Neural progenitor cell (in vitro differentiated cells): ENCODE data around the gene ZNF141. TPM values are rescaled to one million over a fixed set of nuclear protein-coding genes. Genes with fewer than 3 reads are reported as not detected.

Experiments used
- DNase-seq: peaks from one replicate; pipeline ENCODE4 v3.0.0-alpha.2; 2016; ENCODE audit warnings: low spot score
- H2AFZ ChIP-seq: fragments of 200-600 bp; sonication (generic); replicated peaks from 2 replicates; pipeline ENCODE4 v1.6.1; 2016; ENCODE audit warnings: antibody characterized with exemption
- H3F3A ChIP-seq: fragments of 200-600 bp; sonication (generic); 2 replicates; pipeline ENCODE4 v1.6.1; 2016; ENCODE audit warnings: antibody characterized with exemption, low read depth
- H3K27ac ChIP-seq: fragments of 200-600 bp; sonication (generic); 2 replicates; pipeline ENCODE4 v1.5.1; 2016; ENCODE audit warnings: mild to moderate bottlenecking
- H3K27me3 ChIP-seq: fragments of 200-600 bp; sonication (generic); 2 replicates; pipeline ENCODE4 v1.6.1; 2016; ENCODE audit warnings: mild to moderate bottlenecking, moderate library complexity
- H3K36me3 ChIP-seq: fragments of 200-600 bp; sonication (generic); 2 replicates; pipeline ENCODE4 v1.5.1; 2016
- H3K4me1 ChIP-seq: fragments of 200-600 bp; sonication (generic); 2 replicates; pipeline ENCODE4 v1.6.1; 2016; ENCODE audit warnings: mixed run types
- H3K4me2 ChIP-seq: fragments of 200-600 bp; sonication (generic); 2 replicates; pipeline ENCODE4 v1.6.1; 2016
- H3K4me3 ChIP-seq: fragments of 200-600 bp; sonication (generic); 2 replicates; pipeline ENCODE4 v1.5.1; 2016
- H3K79me2 ChIP-seq: fragments of 200-600 bp; sonication (generic); 2 replicates; pipeline ENCODE4 v1.6.1; 2016; ENCODE audit warnings: low read depth
- H3K9ac ChIP-seq: fragments of 200-600 bp; sonication (generic); 2 replicates; pipeline ENCODE4 v1.6.1; 2016
- H3K9me3 ChIP-seq: fragments of 200-600 bp; sonication (generic); 2 replicates; pipeline ENCODE4 v1.5.1; 2016; ENCODE audit warnings: low read depth
- H4K20me1 ChIP-seq: fragments of 200-600 bp; sonication (generic); 2 replicates; pipeline ENCODE4 v1.6.1; 2016; ENCODE audit warnings: low read depth
- H3K27ac Mint-ChIP-seq: 3 replicates; pipeline ENCODE4 v1.8.0; 2021; ENCODE audit warnings: mixed read lengths
- H3K27me3 Mint-ChIP-seq: 2 replicates; pipeline ENCODE4 v1.8.0; 2022; ENCODE audit warnings: low read depth, mild to moderate bottlenecking, inconsistent platforms, moderate library complexity, mixed read lengths; ENCODE audit not compliant: insufficient read depth
- H3K36me3 Mint-ChIP-seq: 3 replicates; pipeline ENCODE4 v1.8.0; 2021; ENCODE audit warnings: mixed read lengths
- H3K4me1 Mint-ChIP-seq: 3 replicates; pipeline ENCODE4 v1.8.0; 2021; ENCODE audit warnings: mixed read lengths
- H3K4me3 Mint-ChIP-seq: 3 replicates; pipeline ENCODE4 v1.8.0; 2021; ENCODE audit warnings: mild to moderate bottlenecking, moderate library complexity, mixed read lengths
- H3K9me3 Mint-ChIP-seq: 3 replicates; pipeline ENCODE4 v1.8.0; 2020; ENCODE audit warnings: mixed read lengths
- EZH2 ChIP-seq: fragments of 200-600 bp; sonication (generic); IDR thresholded peaks from 2 replicates; pipeline ENCODE4 v1.6.1; 2017; ENCODE audit warnings: antibody characterized with exemption, mild to moderate bottlenecking, moderate library complexity
- EZH2phosphoT487 ChIP-seq: fragments of 200-600 bp; sonication (generic); IDR thresholded peaks from 2 replicates; pipeline ENCODE4 v1.6.1; 2017; ENCODE audit warnings: antibody characterized with exemption
- total RNA-seq: library from RNA; depleted of rRNA; stranded (reverse); fragments of >200 nt; gene quantifications from 2 replicates; pipeline ENCODE4 v1.2.3, GENCODE V29; 2015; ENCODE audit warnings: low replicate concordance
- TF ChIP-seq, protein P1 (sequence below): fragments of 200-600 bp; sonication (generic); IDR thresholded peaks from 2 replicates; pipeline ENCODE4 v1.5.1; 2017; ENCODE audit warnings: antibody characterized with exemption, mild to moderate bottlenecking

ZNF141 gene
- total RNA-seq, 1 donor from 2014 or later, result 60.5 TPM

DNA sequence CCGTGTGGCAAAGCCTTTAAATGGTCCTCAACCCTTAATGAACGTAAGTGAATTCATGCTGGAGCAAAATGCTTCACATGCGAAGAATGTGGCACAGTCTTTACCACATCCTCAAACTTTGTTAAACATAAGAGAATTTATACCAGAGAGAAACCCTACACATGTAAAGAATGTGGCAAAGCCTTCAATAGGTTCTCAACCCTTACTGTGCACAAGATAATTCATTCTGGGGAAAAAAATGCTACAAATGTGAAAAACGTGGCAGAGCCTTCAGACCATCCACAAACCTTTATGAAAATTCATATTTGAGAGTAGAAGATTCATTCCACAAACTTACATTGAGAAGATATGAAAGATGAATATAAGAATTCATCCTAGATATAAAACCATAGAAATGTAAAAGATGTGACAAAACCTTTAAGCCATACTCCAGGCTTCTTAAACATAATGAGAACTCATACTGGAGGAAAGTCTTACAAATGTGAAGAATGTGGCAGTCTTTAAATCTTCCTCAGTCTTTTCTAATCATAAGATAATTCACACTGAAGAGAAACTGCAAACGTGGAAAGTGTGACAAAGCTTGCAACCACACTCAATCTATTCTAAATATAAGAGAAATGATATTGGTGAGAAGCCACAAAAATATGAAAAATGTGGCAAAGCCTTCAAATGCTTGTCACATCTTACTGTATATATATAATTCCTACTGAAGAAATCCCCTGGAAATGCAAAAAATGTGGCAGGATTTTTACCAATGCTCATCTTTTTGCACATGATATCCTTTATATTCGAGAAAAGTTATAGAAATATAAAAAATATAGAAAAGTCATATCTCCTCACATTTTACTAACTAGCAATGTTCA is 36.9 kb downstream of the ZNF141 start:
- no peak for DNase-seq
- H3K4me1 ChIP-seq, result no peaks in the 10 kb centered on the region
- H3K27ac ChIP-seq, result no peak overlapping the region
- TF ChIP-seq, protein P1, sequence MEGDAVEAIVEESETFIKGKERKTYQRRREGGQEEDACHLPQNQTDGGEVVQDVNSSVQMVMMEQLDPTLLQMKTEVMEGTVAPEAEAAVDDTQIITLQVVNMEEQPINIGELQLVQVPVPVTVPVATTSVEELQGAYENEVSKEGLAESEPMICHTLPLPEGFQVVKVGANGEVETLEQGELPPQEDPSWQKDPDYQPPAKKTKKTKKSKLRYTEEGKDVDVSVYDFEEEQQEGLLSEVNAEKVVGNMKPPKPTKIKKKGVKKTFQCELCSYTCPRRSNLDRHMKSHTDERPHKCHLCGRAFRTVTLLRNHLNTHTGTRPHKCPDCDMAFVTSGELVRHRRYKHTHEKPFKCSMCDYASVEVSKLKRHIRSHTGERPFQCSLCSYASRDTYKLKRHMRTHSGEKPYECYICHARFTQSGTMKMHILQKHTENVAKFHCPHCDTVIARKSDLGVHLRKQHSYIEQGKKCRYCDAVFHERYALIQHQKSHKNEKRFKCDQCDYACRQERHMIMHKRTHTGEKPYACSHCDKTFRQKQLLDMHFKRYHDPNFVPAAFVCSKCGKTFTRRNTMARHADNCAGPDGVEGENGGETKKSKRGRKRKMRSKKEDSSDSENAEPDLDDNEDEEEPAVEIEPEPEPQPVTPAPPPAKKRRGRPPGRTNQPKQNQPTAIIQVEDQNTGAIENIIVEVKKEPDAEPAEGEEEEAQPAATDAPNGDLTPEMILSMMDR, result no peak
- no peak for TF ChIP-seq EZH2phosphoT487
- TF ChIP-seq EZH2, result no peak
- H3K9ac ChIP-seq, result no peak overlapping the region
- Mint-ChIP-seq H3K9me3 (peaks cover 82% of the 10 kb centered on the region), H3K27ac (no peak overlapping the region), H3K27me3 (peaks cover 3% of the 10 kb centered on the region), H3K4me3 (no peak overlapping the region), H3K36me3 (peaks cover 62% of the 10 kb centered on the region), H3K4me1 (no peaks in the 10 kb centered on the region)
- peaks cover 7% of the 10 kb centered on the region for H3K79me2 ChIP-seq
- H4K20me1 ChIP-seq, result no peaks in the 10 kb centered on the region
- peaks cover 62% of the 10 kb centered on the region for H3K36me3 ChIP-seq
- peaks cover 86% of the 10 kb centered on the region for H3K9me3 ChIP-seq
- peaks cover 5% of the 10 kb centered on the region for H3F3A ChIP-seq
- no peak overlapping the region for H3K4me2 ChIP-seq
- H3K4me3 ChIP-seq, result peak overlapping the region; percentile 1
- H2AFZ ChIP-seq, result no peak overlapping the region
- no peaks in the 10 kb centered on the region for H3K27me3 ChIP-seq

DNA sequence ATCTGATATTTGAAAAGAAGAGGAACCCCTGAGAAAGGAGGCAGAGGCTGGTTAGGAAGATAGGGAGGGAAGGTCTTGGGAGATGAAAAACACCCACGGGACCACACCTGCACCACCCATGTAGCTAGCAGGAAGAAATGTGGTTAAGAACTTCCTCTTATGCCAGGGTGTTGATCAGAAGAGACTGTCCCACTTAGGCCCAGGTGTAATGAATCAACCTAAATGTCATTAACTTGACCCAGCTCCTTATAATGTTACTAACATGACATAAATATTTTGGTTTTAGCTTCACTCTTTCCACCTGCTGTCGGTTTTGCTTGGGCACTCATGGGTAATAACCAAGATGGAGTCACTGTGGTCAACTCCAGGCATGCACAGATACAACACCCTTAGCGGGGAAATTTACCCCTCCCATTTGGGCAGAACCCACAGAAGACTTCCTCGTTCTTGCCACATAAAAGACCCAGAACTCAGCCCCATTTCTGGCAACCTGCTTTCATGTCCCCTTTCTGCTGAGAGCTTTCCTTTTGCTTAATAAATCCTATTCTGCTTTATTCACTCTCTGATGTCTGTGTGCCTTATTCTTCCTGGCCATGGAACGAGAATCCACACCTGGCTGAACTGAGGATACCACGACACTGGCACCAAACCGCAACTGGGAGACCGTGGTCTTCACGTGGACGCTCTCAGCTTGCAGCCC is 46.8 kb downstream of the ZNF141 start:
- peaks cover 63% of the 10 kb centered on the region for H3K9me3 Mint-ChIP-seq
- no peaks in the 10 kb centered on the region for H3K27me3 ChIP-seq
- no peak overlapping the region for H3K4me3 Mint-ChIP-seq
- H3K4me3 ChIP-seq, result no peak overlapping the region
- H3K9ac ChIP-seq, result no peak overlapping the region
- no peaks in the 10 kb centered on the region for H3K79me2 ChIP-seq
- H2AFZ ChIP-seq, result no peak overlapping the region
- peaks cover 9% of the 10 kb centered on the region for H3K36me3 Mint-ChIP-seq
- DNase-seq, result no peak
- peaks cover 2% of the 10 kb centered on the region for H3K27me3 Mint-ChIP-seq
- no peaks in the 10 kb centered on the region for H3K4me1 ChIP-seq
- no peak overlapping the region for H3K27ac ChIP-seq
- H4K20me1 ChIP-seq, result no peaks in the 10 kb centered on the region
- H3K27ac Mint-ChIP-seq, result no peak overlapping the region
- no peak overlapping the region for H3K4me2 ChIP-seq
- no peaks in the 10 kb centered on the region for H3K36me3 ChIP-seq
- H3F3A ChIP-seq, result no peaks in the 10 kb centered on the region
- TF ChIP-seq EZH2 (no peak), EZH2phosphoT487 (no peak)
- TF ChIP-seq, protein P1, result no peak
- no peaks in the 10 kb centered on the region for H3K4me1 Mint-ChIP-seq
- peaks cover 6% of the 10 kb centered on the region for H3K9me3 ChIP-seq

DNA sequence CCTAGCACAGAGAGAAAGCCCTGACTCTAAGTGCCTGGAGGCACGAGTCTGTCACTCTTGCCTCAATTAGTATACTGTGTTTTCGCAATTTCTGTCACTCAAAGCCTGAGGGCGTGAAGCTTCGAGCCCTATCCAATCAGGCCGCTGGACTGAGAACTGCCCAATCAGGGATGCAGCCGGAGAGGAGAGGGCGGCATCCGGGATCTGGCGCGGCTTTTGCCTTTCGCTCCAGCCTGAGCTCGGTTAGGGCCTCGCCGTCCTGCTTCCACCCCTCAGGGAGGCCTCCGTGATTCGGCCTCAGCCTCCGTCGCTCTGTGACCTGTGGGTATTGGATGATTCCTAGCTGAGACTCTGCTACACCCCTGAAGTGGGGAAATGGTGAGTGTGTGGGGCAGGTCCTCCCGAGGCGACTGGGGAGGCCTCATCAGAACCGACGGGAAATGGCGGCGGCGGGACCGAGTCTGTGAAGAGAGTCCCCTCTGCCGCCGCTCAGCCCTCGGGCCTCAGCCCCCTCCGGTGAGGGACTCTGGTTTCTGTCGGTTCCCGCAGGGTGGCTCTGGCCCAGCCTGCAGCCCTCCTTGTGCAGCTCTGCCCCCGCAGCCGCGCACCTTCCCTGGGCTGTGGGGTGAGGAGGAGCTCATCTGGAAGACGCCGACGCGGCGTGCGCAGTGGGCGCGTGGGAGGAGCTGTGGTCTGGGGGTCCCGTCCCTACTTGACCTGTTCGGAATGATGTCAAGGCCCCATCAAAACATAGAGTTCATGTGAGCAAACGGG is 48.5 kb downstream of the ZNF141 start:
- Histone ChIP-seq H3K36me3 (no peaks in the 10 kb centered on the region), H3F3A (no peaks in the 10 kb centered on the region), H3K9ac (no peak overlapping the region), H3K4me2 (no peak overlapping the region), H3K4me3 (no peak overlapping the region), H3K27ac (no peak overlapping the region), H3K9me3 (no peaks in the 10 kb centered on the region), H4K20me1 (no peaks in the 10 kb centered on the region), H3K79me2 (no peaks in the 10 kb centered on the region), H3K27me3 (no peaks in the 10 kb centered on the region), H3K4me1 (no peaks in the 10 kb centered on the region), H2AFZ (no peak overlapping the region)
- Mint-ChIP-seq H3K4me3 (no peak overlapping the region), H3K36me3 (peaks cover 7% of the 10 kb centered on the region), H3K9me3 (peaks cover 72% of the 10 kb centered on the region), H3K27me3 (peaks cover 2% of the 10 kb centered on the region), H3K4me1 (no peaks in the 10 kb centered on the region), H3K27ac (no peak overlapping the region)
- TF ChIP-seq EZH2phosphoT487 (no peak), EZH2 (no peak)
- TF ChIP-seq, protein P1, result no peak
- DNase-seq, result no peak
